DMS114 treated with DMSO at 0.1 percent for 48 hours (cell line): Measurements from ENCODE around the gene ABHD5.

Experiments
- DNase-seq: peaks from one replicate; lab custom pipeline; 2025; ENCODE audit not compliant: unreplicated experiment; lab: John Stamatoyannopoulos, UW

Gene ABHD5

GRCh38 chr3:43755516-43756200 lies 64.9 kb downstream of the ABHD5 start:
- DNase-seq = no peak

DNA sequence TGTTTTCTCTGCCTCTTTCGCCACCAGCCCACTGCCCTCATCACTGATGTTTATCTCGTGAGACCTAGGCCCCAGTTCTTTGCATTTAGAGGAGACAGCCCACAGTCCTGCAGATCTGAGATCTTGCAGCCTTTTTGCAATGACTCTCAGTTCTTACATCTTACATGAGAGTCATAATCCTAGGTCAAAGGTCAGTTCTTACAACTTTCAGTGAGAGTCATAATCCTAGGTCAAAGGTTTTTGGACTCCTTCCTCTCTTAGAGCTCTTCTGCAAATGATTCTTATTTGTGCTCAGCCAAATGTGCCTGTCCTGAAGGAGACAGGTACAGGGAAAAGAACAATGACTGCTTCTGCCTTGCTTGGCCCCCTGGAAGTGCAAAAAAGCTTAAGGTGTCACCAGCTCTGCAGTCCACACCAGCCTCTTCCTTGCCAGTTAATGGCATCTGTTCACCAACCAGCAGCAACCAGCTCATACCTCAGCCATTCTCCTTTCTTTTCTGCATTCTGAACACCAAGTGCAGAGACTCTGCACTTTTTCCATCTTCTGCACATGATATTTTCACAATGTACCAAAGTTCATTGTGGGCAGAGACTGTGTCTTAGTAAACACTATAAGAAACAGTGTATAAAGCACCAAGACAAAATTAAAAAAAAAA lies 67.1 kb downstream of the ABHD5 start:
- no peak for DNase-seq

DNA sequence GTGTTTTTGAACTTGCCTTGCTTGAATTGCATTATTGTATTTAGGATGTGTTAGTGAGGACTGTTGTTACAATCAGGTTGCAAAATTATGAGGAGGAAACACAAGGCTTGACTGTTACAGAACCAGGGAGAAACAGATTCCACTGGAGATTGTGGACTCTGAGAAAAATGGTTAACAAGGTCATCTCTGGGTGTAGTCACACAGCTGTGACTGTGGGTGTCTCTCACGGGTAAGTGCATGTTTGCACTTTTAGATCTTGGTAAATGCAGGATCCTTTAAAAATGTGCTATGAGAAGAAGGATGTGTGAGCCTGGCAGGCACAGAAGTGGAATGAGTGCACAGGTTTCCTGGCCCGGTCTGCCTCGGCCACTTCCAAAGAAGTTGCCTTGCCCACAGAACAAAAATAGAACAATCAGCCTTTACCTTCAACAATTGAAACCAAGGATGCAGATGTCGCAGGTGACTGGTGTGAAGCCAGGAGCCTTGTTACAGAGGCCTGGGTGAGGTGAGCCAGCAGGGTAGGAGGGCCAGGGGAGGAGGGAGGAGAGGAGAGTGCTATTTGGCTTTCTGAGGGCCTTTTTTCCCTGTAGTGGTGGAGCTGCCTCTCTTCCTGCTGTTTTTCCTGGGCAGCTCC lies 68.0 kb downstream of the ABHD5 start:
- DNase-seq = no peak

DNA sequence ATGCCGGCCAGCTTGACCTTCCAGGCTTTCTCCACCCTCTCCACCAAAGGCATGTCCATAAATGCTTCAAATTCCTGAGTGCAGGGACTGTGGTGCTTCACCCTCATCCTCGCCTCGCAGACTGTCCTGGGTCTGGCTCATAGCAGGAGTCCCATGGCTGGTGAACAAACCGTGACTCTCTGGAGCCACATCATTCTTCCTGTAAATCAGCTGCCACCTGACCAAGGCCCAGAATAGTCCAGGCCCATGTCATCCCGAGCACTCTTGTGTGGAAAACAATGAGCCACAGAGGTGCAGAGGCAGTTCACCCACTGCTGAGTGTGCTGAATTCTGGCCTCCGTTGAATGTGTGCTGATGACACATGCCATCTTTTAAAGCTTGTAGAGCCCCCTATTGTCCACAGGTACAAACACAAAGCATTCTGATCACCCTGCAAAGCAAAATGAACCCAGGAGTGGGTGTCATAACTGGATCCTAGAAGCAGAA lies 68.6 kb downstream of the ABHD5 start:
- DNase-seq = no peak

- no peak for DNase-seq
These were observed 69.2 kb downstream of the ABHD5 start for GRCh38 chr3:43759938-43760337.

GRCh38 chr3:43760938-43761337 lies 70.2 kb downstream of the ABHD5 start:
- no peak for DNase-seq

GRCh38 chr3:43762451-43762850 lies 71.7 kb downstream of the ABHD5 start:
- no peak for DNase-seq

- no peak for DNase-seq
These were observed 73.3 kb downstream of the ABHD5 start for GRCh38 chr3:43764056-43764455.

DNA sequence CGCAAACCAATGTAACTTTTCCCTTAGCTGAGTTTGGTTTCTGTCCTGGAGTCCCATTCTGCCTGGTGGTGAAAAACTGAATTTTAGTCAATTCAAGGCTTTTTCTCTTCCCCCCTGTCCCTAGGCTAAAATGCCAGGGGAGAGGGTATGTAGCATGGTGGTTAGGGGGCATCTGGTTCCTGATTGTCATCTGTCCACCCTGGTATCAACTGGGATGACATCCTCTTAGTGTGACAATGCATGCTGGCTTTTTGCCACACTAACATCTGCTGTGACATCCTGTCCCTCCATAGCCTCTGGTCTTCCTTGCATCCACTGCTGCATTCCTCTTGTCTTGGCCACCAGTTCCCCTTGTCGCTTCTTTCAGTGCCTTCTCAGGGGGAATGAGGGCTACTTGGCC lies 73.7 kb downstream of the ABHD5 start:
- no peak for DNase-seq

DNA sequence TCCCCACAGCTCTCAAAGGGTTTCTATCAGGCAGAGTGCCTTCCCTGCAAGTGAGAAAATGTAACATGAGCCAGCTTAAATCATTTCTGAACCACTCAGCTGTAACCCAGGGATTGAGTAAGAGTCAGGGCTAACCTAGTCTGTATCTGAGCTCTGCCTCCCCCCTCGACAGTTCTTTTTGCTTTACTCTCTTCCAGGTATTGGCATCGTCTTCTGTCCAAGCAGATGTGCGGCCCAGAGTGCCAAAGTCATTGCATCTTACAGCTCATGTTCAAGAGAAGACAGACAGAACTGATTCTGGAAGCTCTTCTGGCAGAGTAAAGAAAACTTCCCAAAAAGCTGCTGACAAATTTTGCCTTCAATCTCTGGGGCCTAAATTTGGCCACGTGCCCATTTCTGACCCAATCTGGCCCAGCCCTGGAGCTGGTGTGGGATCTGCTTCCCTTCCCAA lies 74.8 kb downstream of the ABHD5 start:
- DNase-seq = no peak

- no peak for DNase-seq
These were observed 76.1 kb downstream of the ABHD5 start for GRCh38 chr3:43766672-43767465.

DNA sequence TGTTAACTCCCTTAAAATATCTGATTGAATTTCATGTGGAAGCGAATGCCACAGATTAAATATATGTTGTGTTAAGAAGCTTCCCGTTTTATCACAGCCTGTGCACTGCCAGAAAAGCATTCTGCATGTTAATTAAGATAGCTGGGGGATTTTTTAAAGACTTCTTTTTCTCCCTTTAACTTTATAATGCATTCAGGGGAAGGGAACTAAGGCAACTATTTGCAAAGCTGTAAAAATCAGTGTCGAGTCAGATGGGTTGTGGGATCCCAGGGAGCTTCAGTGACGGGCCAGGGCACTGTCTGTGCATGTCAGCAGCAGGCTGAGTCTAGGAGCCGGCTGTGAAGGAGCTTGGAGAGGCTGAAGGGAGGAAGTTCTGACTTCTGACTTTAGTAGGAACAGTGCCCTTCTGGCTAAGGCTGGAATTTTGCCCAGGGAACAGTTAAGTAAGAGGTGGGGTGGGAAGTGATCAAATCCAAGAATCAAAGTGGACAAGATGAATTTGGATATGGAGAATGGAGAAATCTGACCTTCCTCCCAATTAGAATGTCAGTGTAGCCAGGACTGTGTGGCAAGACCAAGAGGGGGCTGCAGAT lies 77.7 kb downstream of the ABHD5 start:
- no peak for DNase-seq

GRCh38 chr3:43769097-43769884 lies 78.6 kb downstream of the ABHD5 start:
- DNase-seq = peak; percentile 90

- no peak for DNase-seq
These were observed 79.2 kb downstream of the ABHD5 start for GRCh38 chr3:43769885-43770425.

DNA sequence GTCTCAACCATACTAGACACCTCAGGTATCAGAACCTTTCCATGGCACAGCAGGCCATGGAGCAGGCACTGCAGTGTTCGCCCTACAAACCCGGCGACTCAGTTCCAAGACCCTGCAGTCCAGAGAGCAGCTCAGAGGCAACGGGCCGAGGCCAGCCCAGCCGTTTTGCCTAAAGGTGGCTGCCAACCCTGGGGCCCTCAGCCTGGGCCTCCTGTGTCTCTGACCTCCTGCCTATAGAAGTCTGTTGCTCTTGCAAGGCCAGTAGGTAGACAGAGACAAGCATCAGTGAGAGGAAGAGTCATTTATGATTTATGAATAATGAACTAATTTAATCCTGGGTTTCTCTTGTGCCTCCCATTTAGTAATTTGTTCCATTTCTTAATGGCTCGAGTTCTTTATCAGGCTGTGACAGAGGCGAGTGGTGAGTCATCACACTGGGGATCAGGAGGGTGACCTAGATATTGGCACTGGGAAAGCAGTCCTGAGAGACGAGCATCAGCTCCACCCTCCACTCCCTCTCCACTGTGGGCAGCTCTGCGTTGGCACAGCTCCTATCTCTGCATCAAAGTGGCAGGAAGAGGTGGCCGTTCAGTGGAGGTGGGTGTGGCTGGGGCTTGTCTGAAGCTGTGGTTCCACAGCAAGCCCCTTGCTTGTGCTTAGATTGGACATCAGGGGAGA lies 79.8 kb downstream of the ABHD5 start:
- no peak for DNase-seq

DNA sequence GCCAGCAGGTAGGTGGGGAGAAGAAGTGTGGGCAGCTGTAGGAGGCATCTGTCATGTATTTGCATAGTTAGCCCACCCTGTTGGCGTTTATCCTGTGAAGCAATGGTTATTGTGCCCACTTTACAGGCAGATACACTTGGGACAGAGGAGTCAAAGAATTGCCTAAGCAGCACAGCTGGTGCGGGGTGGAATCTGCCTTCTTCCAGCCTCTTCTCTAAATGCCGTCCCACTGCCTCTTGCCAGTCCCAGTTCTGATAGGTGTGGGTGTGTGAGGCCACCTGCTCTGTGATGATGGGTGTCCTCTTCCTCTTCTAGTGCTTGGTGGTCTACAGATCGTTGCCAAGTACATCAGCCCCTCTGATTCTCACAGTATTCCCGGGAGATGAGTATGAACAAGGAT lies 80.9 kb downstream of the ABHD5 start:
- DNase-seq = no peak

- DNase-seq = no peak
These were observed 82.7 kb downstream of the ABHD5 start for GRCh38 chr3:43773273-43774094.

DNA sequence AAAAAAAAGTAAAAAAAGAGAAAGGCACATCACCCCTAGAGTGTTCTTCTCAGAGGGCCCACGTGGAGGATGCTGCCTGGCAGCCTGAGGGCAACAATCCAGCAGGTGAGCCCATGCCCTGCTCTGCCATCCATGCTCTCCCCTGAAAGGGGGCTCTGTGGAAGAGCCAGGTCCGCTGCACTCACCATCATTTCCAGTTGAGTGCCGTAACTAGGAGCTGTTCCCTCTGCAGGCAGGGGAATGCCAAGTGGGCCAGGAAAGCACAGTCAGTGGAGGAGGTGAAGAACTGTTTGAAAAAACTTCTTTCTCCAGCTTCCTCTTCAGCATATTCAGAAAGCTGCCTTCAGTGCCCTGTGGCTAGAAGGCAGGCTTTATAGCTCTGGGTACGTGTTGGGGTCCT lies 84.1 kb downstream of the ABHD5 start:
- DNase-seq = no peak

GRCh38 chr3:43776101-43776500 lies 85.4 kb downstream of the ABHD5 start:
- no peak for DNase-seq
